A673 (cell line): Measurements from ENCODE around the gene ZNF579.

Experiments used
- EZH2 ChIP-seq: fragments of 200-600 bp; sonication (generic); IDR thresholded peaks from 2 replicates; pipeline ENCODE4 v1.6.1; 2017; ENCODE audit warnings: borderline replicate concordance, low read depth, mild to moderate bottlenecking, mixed read lengths, antibody characterized with exemption, low read length; ENCODE audit not compliant: poor library complexity, severe bottlenecking
- TF ChIP-seq, protein P1 (sequence below): fragments of 300-800, 200-600 bp; sonication (generic); conservative IDR thresholded peaks from 2 replicates; pipeline ENCODE4 v1.5.1; 2017; ENCODE audit warnings: low read depth, mild to moderate bottlenecking, antibody characterized with exemption, low read length, moderate library complexity, mixed read lengths

- TF ChIP-seq, protein P1, sequence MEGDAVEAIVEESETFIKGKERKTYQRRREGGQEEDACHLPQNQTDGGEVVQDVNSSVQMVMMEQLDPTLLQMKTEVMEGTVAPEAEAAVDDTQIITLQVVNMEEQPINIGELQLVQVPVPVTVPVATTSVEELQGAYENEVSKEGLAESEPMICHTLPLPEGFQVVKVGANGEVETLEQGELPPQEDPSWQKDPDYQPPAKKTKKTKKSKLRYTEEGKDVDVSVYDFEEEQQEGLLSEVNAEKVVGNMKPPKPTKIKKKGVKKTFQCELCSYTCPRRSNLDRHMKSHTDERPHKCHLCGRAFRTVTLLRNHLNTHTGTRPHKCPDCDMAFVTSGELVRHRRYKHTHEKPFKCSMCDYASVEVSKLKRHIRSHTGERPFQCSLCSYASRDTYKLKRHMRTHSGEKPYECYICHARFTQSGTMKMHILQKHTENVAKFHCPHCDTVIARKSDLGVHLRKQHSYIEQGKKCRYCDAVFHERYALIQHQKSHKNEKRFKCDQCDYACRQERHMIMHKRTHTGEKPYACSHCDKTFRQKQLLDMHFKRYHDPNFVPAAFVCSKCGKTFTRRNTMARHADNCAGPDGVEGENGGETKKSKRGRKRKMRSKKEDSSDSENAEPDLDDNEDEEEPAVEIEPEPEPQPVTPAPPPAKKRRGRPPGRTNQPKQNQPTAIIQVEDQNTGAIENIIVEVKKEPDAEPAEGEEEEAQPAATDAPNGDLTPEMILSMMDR, result no peak
- TF ChIP-seq EZH2, result no peak
Observed at GRCh38 chr19:55615543-55616394, 35.1 kb upstream of the ZNF579 start.
